Esophagus mucosa (tissue), 1 donor: Measurements from ENCODE around the gene HYI. TPM values are rescaled to one million over a fixed set of nuclear protein-coding genes. Genes with fewer than 3 reads are reported as not detected.
A peak's percentile ranks its signal among the peaks of the same experiment; 100 is the strongest.
"Not testable (repeated sequence)": the region's sequence is repeated elsewhere in the genome, so short reads cannot be mapped to it uniquely, and the experiment has no call there.

Experiments used
- ATAC-seq: fragments of 200-7000 bp; cut with Tn5 transposase; one replicate; pipeline ENCODE4 v1.9.1; 2020
- total RNA-seq: library from RNA; stranded (reverse); gene quantifications from one replicate; pipeline ENCODE4 v1.2.4, GENCODE V29; 2023
- donor health status: DM: yes; HTN: yes; CAD: no.

HYI gene
- total RNA-seq = 8.6 TPM

DNA sequence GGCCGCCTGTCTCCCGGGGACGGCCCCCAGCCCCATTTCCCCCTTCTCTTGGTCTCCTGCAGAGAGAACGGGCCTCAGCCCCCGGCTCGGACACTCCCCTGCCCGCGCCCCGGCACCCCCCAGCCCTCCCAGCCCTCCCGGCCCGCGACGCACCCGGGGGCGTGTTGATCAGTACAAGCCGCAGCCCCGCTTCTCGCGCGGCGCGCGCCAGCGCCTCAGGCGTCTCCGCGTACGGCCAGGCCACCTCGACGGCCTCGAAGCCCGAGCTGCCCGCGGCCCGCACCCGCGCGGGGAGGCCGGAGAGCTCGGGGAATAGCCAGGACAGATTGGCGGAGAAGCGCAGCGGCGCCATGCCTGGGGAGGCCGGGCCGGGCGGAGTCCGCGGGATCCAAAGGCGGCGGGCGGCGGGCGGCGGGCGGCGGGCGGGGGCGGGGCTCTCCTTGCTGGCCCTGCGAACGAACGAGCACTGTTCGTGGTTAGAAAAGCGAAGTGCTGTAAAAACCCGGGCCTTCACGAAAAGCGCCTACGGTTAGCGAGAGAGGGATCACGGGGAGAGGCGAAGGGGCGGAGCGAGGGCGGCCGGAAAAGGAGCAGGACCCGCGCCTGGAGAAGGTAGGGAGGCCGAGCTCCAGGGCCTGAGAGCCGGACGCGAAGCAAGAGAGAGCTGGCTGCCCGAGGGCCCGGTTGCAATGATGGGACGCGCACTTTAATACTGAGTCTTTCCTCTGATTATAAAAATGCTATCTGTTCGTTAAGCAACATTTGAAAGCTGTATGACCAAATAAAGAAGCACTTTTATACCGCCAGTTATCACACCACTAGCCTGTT lies at the start of gene HYI:
Gene HYI, minus strand, starts transcription at position 490 of the 828 bp plus-strand sequence. Its CDS starts 138 bp downstream, at position 352.
- ATAC-seq = peak; percentile 73

DNA sequence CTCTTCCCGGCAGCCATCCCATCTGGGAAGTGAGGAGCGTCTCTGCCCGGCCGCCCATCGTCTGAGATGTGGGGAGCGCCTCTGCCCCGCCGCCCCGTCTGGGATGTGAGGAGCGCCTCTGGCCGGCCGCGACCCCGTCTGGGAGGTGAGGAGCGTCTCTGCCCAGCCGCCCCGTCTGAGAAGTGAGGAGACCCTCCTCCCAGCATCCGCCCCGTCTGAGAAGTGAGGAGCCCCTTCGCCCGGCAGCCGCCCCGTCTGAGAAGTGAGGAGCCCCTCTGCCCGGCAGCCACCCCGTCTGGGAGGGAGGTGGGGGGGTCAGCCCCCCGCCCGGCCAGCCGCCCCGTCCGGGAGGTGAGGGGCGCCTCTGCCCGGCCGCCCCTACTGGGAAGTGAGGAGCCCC lies 48.1 kb upstream of the HYI start:
- ATAC-seq = not testable (repeated sequence)

- no peak for ATAC-seq
Observed at GRCh38 chr1:43499898-43500297, 46.2 kb upstream of the HYI start.

DNA sequence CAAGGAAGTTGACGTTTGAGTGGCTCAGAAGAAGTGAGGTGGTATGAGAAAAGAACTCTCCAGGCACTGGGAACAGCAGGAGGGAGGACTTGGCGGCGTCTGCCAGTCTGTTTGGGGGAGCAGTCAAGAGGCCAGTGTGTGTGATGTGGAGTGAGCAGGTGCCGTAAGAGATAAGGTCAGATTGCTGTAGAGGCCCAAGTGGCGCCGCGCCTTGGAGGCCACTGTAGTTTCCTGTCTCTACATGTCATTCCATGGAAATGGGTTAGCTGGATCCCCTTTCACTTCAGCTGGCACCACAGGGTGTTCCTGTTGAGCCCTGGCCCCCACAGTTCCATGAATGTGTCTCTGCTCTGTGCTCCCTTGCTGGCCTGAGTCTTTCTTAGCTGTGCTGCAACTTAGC lies 41.5 kb upstream of the HYI start:
- ATAC-seq = no peak

DNA sequence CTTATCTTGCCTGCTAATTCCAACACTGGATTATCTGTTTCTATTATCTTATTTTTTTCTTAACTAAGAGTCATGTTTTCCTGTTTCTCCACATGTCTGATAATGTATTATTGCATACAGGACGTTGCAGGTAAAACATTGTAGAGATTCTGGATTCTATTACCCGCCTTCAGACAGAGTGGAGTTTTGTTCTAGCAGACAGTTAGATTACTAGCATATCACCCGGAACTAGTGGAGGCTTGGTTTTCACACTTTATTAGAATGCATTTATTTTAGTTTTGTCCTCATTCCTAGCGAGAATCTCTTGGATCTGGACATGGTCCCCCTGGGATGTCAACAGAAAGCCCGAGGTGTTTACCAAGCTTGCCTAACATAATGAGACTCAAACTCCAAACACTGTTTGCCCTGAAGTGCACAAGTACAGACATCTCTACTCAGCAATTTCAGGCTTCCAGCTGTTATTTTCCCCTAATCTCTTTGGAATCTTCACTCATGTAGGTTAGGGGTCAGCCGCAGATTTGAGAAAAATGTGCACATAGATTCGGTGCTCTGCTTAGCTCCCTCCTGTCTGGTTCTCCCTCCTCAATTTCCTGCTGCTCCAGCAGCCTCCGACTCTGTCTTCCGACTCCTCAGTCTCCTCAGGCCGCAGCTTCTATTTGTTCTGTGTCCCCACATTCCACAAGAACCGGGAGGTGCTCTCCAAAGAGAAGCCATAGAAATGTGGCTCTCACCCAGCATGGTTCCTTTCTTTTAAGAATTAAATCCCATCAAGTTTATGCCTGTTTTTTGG lies 40.1 kb upstream of the HYI start:
- ATAC-seq = no peak

GRCh38 chr1:43492826-43493225 lies 39.1 kb upstream of the HYI start:
- no peak for ATAC-seq

DNA sequence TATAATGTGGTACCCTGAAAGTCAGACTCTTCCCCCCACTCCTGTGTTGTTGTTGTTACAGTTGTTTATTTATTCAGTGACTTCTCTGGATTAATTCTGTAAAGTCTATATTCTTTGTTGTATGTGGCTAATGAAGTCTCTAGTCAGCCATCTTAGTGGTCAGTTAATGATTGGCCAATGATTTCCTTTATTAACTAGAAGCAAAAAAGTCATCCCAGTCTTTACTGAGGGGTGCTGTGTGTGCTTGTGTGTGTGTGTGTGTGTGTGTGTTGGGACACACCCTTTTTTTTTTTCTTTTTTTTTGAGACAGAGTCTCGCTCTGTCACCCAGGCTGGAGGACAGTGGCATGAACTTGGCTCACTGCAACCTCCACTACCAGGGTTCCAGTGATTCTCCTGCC lies 37.3 kb upstream of the HYI start:
- ATAC-seq = no peak

DNA sequence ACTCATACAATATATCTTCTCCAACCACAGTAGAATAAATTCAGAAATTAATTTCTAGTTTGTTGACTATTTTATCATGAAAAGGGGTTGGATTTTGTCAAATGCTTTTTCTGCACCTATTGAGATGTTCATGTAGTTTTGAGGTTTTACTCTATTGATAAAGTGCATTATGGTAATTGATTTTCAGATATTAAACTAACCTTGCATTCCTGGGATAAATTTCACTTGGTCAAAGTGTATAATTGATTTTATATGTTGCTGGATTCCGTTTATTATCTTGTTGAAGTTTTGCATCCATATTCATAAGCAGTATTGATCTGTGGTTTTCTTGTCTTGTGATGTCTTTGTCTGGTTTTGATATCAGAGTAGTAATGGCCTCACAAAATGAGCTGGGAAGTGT lies 34.4 kb upstream of the HYI start:
- no peak for ATAC-seq

GRCh38 chr1:43484367-43484766 lies 30.6 kb upstream of the HYI start:
- no peak for ATAC-seq

- no peak for ATAC-seq
Observed at GRCh38 chr1:43482215-43482614, 28.5 kb upstream of the HYI start.

DNA sequence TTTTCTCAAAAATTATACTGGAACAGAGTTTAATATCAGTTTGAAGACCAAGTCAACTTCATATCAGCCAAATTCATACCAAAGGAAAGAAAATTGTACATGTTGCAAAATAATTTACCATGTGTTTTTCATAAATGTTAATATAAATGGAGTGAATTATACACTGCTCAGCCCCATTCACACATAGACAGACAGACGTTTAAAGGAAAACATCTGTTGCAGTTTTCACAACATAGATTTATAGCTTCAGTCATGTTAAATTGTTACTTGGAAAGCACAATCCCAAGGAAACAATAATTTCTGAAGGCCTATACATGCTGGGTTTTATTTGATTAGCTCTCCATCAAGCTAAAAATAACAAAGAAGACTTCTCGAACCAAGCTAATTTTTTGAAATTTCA lies 27.8 kb upstream of the HYI start:
- ATAC-seq = no peak

DNA sequence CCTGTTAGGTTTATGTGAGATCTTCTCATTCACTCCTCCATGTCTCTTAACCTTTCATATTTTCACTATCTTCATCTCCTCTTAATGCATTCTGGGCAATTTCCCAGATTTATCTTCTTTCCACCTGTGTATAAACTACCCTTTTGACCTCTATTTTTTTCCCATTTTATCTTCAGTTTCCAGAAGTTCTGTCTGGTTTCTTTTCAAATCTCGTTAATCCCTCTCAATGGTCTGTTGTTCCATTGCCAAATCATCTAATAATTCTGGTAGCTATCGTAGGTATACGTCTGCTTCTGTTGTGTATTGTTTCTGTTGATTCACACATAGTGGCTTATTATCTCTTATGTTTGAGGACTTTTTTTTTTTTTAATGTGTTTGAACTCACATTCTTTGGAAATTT lies 25.7 kb upstream of the HYI start:
- no peak for ATAC-seq

GRCh38 chr1:43477716-43478115 lies 24.0 kb upstream of the HYI start:
- ATAC-seq = no peak

DNA sequence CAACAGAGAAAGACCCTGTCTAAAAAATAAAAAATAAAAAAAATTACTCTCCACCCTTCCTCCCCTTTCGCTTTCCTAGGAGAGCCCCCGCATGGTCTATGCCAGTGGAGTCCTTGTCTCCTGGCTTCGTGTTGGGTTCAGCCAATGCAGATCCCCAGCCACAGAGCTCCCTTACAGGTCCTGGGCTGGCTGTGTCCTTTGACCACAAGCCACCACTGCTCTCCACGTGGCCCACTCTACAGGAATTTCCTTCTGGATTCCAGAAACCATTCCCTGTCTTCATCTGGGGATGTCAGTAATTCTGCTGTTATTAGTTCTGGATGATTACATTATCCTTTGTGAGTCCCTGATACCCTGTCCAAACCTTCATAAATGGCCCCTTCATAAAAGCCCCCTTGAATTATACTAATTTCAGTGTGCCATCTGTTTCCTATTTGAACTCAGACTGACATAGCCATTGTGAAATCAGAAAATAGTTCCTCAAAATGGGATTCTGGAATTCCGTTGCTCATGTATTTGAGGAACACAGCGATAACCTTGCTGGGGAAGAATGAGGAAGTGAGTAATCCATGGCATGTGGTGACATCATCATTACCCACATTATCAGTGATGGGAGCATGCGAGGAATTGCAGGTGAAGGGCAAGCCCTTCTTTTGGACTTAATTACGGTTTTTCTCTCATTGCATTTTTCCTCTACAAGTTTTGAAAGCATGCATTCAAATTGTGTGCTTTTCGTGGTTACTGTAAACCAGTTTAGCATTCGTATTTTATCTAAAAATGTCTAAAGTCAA lies 22.1 kb upstream of the HYI start:
- not testable (repeated sequence) for ATAC-seq

GRCh38 chr1:43473463-43473862 lies 19.7 kb upstream of the HYI start:
- no peak for ATAC-seq

GRCh38 chr1:43472463-43473151 lies 18.9 kb upstream of the HYI start:
- ATAC-seq = peak; percentile 32

- ATAC-seq = no peak
Observed at GRCh38 chr1:43472087-43472462, 18.3 kb upstream of the HYI start.

GRCh38 chr1:43469932-43470331 lies 16.2 kb upstream of the HYI start:
- ATAC-seq = no peak

DNA sequence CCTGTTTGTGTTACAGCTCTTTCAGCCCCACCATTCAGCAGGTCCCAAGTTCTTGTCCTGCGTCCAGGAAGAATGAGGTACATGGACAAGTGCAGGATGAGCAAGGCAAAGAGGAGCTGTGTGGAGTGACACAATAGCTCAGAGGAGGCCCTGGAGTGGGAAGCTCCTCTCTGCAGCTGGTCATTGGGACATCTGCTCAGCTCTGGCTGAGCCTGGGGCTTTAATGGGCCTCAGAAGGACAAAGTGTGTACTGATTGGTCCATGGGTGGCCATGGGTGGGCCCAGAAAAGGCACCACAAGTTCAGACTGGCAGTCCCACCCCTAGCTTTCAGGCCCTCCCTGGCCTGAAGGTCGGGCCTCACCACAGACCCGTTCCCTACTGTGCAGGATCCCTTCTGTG lies 14.7 kb upstream of the HYI start:
- no peak for ATAC-seq

- no peak for ATAC-seq
Observed at GRCh38 chr1:43466403-43466802, 12.7 kb upstream of the HYI start.

GRCh38 chr1:43465505-43466067 lies 11.9 kb upstream of the HYI start:
- no peak for ATAC-seq
